Liver (tissue), 3 donors: Measurements from ENCODE around the gene CFAP157.

ENCODE experiments used
- CTCF ChIP-seq: fragments of 150-350 bp; IDR thresholded peaks from 2 replicates; pipeline ENCODE4 v1.5.1; 2017; ENCODE audit warnings: improper control_type of control experiment, low read depth, low read length; ENCODE audit not compliant: missing input control
- GABPA ChIP-seq, 2 donors: IDR thresholded peaks in 1 of 2; conservative IDR thresholded peaks in 1 of 2; 2 replicates each; pipeline ENCODE4 v1.6.1; 2016; ENCODE audit warnings: antibody characterized with exemption in 2 of 2, mild to moderate bottlenecking in 1 of 2, moderate library complexity in 1 of 2
- HNF4G ChIP-seq: IDR thresholded peaks from 2 replicates; pipeline ENCODE4 v1.6.1; 2016; ENCODE audit warnings: antibody characterized with exemption
- MAX ChIP-seq: IDR thresholded peaks from 2 replicates; pipeline ENCODE4 v1.6.1; 2016; ENCODE audit warnings: antibody characterized with exemption
- RAD21 ChIP-seq, 2 donors: IDR thresholded peaks; 2 replicates each; pipeline ENCODE4 v1.6.1; 2016; ENCODE audit warnings: antibody characterized with exemption in 2 of 2, mild to moderate bottlenecking in 2 of 2
- REST ChIP-seq: IDR thresholded peaks from 2 replicates; pipeline ENCODE4 v1.6.1; 2016; ENCODE audit warnings: antibody characterized with exemption, mild to moderate bottlenecking
- TAF1 ChIP-seq: conservative IDR thresholded peaks from 2 replicates; pipeline ENCODE4 v1.6.1; 2016; ENCODE audit warnings: antibody characterized with exemption, mild to moderate bottlenecking
- YY1 ChIP-seq: IDR thresholded peaks from 2 replicates; pipeline ENCODE4 v1.6.1; 2016; ENCODE audit warnings: antibody characterized with exemption, mild to moderate bottlenecking
- donor health status: healthy.
- donor health status: healthy.

- TF ChIP-seq CTCF (no peak), RAD21 (IDR thresholded peaks at IDR 0.05) (no peak), MAX (no peak), HNF4G (no peak), YY1 (no peak), GABPA (IDR thresholded peaks at IDR 0.05 in 1 of 2, conservative IDR thresholded peaks at IDR 0.05 in 1 of 2) (no peak), REST (no peak), TAF1 (no peak)
These were observed 42.5 kb upstream of the CFAP157 start for GRCh38 chr9:127664324-127664677.
